ENCODE measurements around the gene SAP30L. TPM values are rescaled to one million over a fixed set of nuclear protein-coding genes. Genes with fewer than 3 reads are reported as not detected.

SAP30L gene
- total and polyA plus RNA-seq, 3 experiments from 2014 or later, result 35.1 to 37.9 (median 37.9) TPM

GRCh38 chr5:154440540-154440939 is 5.3 kb upstream of the SAP30L start:
- DNase-seq, result no peak
- H3K9me3 ChIP-seq (ENCODE audit: low read length), result no peaks in the 10 kb centered on the region
- H3K4me1 ChIP-seq (ENCODE audit: insufficient read depth, low read length), result peaks cover 9% of the 10 kb centered on the region
- Mint-ChIP-seq H3K9me3 (no peaks in the 10 kb centered on the region), H3K4me1 (peaks cover 21 to 41% (median 40%) of the 10 kb centered on the region in 3 donors), H3K27ac (no peak overlapping the region), H3K36me3 (peaks cover 27 to 73% (median 33%) of the 10 kb centered on the region in 3 donors), H3K27me3 (no peaks in the 10 kb centered on the region), H3K4me3 (no peak overlapping the region)
- ChIA-PET POLR2A (no interaction called here), CTCF (no interaction called here)
- no peaks in the 10 kb centered on the region for H3K27me3 ChIP-seq (ENCODE audit: insufficient read depth, low read length, poor library complexity, severe bottlenecking)
- no peak overlapping the region for H3K27ac ChIP-seq (ENCODE audit: low read depth, low read length)
- no peak overlapping the region for H3K4me3 ChIP-seq (ENCODE audit: low read length)
- peaks cover 15% of the 10 kb centered on the region for H3K36me3 ChIP-seq (ENCODE audit: insufficient read depth, low read length)

GRCh38 chr5:154442801-154443200 is 3.0 kb upstream of the SAP30L start:
- Histone ChIP-seq H3K27ac (ENCODE audit: low read depth, low read length) (no peak overlapping the region), H3K9me3 (ENCODE audit: low read length) (no peaks in the 10 kb centered on the region), H3K27me3 (ENCODE audit: insufficient read depth, low read length, poor library complexity, severe bottlenecking) (no peaks in the 10 kb centered on the region), H3K36me3 (ENCODE audit: insufficient read depth, low read length) (peaks cover 9% of the 10 kb centered on the region), H3K4me3 (ENCODE audit: low read length) (no peak overlapping the region), H3K4me1 (ENCODE audit: insufficient read depth, low read length) (peaks cover 20% of the 10 kb centered on the region)
- no peak for DNase-seq
- no peaks in the 10 kb centered on the region for H3K27me3 Mint-ChIP-seq
- H3K4me1 Mint-ChIP-seq, result peaks cover 33 to 52% (median 52%) of the 10 kb centered on the region in 3 donors
- H3K9me3 Mint-ChIP-seq, result no peaks in the 10 kb centered on the region
- no peak overlapping the region for H3K27ac Mint-ChIP-seq
- peak overlapping the region in 2 of 7 donors; percentile 22 to 67 for H3K4me3 Mint-ChIP-seq
- H3K36me3 Mint-ChIP-seq, result peaks cover 16 to 60% (median 20%) of the 10 kb centered on the region in 3 donors
- ChIA-PET CTCF (no interaction called here), POLR2A (no interaction called here)

GRCh38 chr5:154444556-154445421 is 1.0 kb upstream of the SAP30L start:
- H3K9me3 ChIP-seq (ENCODE audit: low read length), result no peaks in the 10 kb centered on the region
- Mint-ChIP-seq H3K27ac (peak overlapping the region; percentile 65 to 99 (median 96)), H3K27me3 (no peaks in the 10 kb centered on the region), H3K4me1 (peaks cover 51 to 71% (median 66%) of the 10 kb centered on the region in 3 donors), H3K9me3 (no peaks in the 10 kb centered on the region), H3K4me3 (peak overlapping the region; percentile 97 to 99 (median 98)), H3K36me3 (peaks cover 9 to 44% (median 13%) of the 10 kb centered on the region in 3 donors)
- peak overlapping the region; percentile 98 for H3K4me3 ChIP-seq (ENCODE audit: low read length)
- no peaks in the 10 kb centered on the region for H3K27me3 ChIP-seq (ENCODE audit: insufficient read depth, low read length, poor library complexity, severe bottlenecking)
- peak overlapping the region; percentile 77 for H3K27ac ChIP-seq (ENCODE audit: low read depth, low read length)
- POLR2A ChIA-PET, result no interaction called here
- CTCF ChIA-PET, result interaction anchor here (1.3 kb wide), 1 partner anchor 480 kb away, joined by 4 read pairs; no protein-coding TSS in a partner anchor
- DNase-seq, result peak in 2 of 5 donors; percentile 19 to 49
- peaks cover 38% of the 10 kb centered on the region for H3K4me1 ChIP-seq (ENCODE audit: insufficient read depth, low read length)
- H3K36me3 ChIP-seq (ENCODE audit: insufficient read depth, low read length), result peaks cover 6% of the 10 kb centered on the region

GRCh38 chr5:154446195-154447088 is 645 bp downstream of the SAP30L start:
- Histone ChIP-seq H3K9me3 (ENCODE audit: low read length) (no peaks in the 10 kb centered on the region), H3K4me1 (ENCODE audit: insufficient read depth, low read length) (peaks cover 38% of the 10 kb centered on the region), H3K27me3 (ENCODE audit: insufficient read depth, low read length, poor library complexity, severe bottlenecking) (no peaks in the 10 kb centered on the region), H3K4me3 (ENCODE audit: low read length) (peak overlapping the region; percentile 78), H3K36me3 (ENCODE audit: insufficient read depth, low read length) (peaks cover 16% of the 10 kb centered on the region), H3K27ac (ENCODE audit: low read depth, low read length) (peak overlapping the region; percentile 65)
- no peaks in the 10 kb centered on the region for H3K27me3 Mint-ChIP-seq
- H3K36me3 Mint-ChIP-seq, result peaks cover 9 to 44% (median 12%) of the 10 kb centered on the region in 3 donors
- H3K27ac Mint-ChIP-seq, result peak overlapping the region; percentile 44 to 99 (median 92)
- H3K4me3 Mint-ChIP-seq, result peak overlapping the region; percentile 88 to 96 (median 92)
- no peaks in the 10 kb centered on the region for H3K9me3 Mint-ChIP-seq
- peaks cover 59 to 82% (median 78%) of the 10 kb centered on the region in 3 donors for H3K4me1 Mint-ChIP-seq
- DNase-seq, result peak; percentile 28 to 56 (median 34)
- CTCF ChIA-PET, result no interaction called here
- POLR2A ChIA-PET, result interaction anchor here (1.4 kb wide), 1 partner anchor 256 kb away, joined by 3 read pairs; the partner anchor contains the start of gene GALNT10

- no peaks in the 10 kb centered on the region for H3K27me3 Mint-ChIP-seq
- peaks cover 38% of the 10 kb centered on the region for H3K4me1 ChIP-seq (ENCODE audit: insufficient read depth, low read length)
- H3K36me3 ChIP-seq (ENCODE audit: insufficient read depth, low read length), result peaks cover 21% of the 10 kb centered on the region
- DNase-seq, result peak in 2 of 5 donors; percentile 11 to 27
- peaks cover 57 to 74% (median 74%) of the 10 kb centered on the region in 3 donors for H3K4me1 Mint-ChIP-seq
- H3K27ac ChIP-seq (ENCODE audit: low read depth, low read length), result peak overlapping the region; percentile 20
- H3K9me3 Mint-ChIP-seq, result no peaks in the 10 kb centered on the region
- H3K27me3 ChIP-seq (ENCODE audit: insufficient read depth, low read length, poor library complexity, severe bottlenecking), result no peaks in the 10 kb centered on the region
- ChIA-PET POLR2A (interaction anchor here (1.4 kb wide), 1 partner anchor 257 kb away, joined by 3 read pairs; the partner anchor contains the start of gene GALNT10), CTCF (no interaction called here)
- H3K4me3 Mint-ChIP-seq, result peak overlapping the region; percentile 88 to 96 (median 92)
- H3K9me3 ChIP-seq (ENCODE audit: low read length), result no peaks in the 10 kb centered on the region
- peaks cover 3 to 44% (median 8%) of the 10 kb centered on the region in 3 donors for H3K36me3 Mint-ChIP-seq
- peak overlapping the region; percentile 78 for H3K4me3 ChIP-seq (ENCODE audit: low read length)
- H3K27ac Mint-ChIP-seq, result peak overlapping the region; percentile 44 to 99 (median 92)
Measured at GRCh38 chr5:154447089-154447725, 1.4 kb downstream of the SAP30L start.

- H3K9me3 Mint-ChIP-seq, result no peaks in the 10 kb centered on the region
- no peaks in the 10 kb centered on the region for H3K27me3 Mint-ChIP-seq
- ChIA-PET CTCF (no interaction called here), POLR2A (no interaction called here)
- peak overlapping the region in 1 of 8 donors; percentile 12 for H3K27ac Mint-ChIP-seq
- DNase-seq, result no peak
- H3K36me3 ChIP-seq (ENCODE audit: insufficient read depth, low read length), result peaks cover 35% of the 10 kb centered on the region
- H3K27me3 ChIP-seq (ENCODE audit: insufficient read depth, low read length, poor library complexity, severe bottlenecking), result no peaks in the 10 kb centered on the region
- H3K4me1 Mint-ChIP-seq, result peaks cover 45 to 56% (median 51%) of the 10 kb centered on the region in 3 donors
- H3K36me3 Mint-ChIP-seq, result peaks cover 11 to 62% (median 13%) of the 10 kb centered on the region in 3 donors
- H3K27ac ChIP-seq (ENCODE audit: low read depth, low read length), result no peak overlapping the region
- H3K4me3 Mint-ChIP-seq, result peak overlapping the region in 2 of 7 donors; percentile 3 to 56
- no peaks in the 10 kb centered on the region for H3K9me3 ChIP-seq (ENCODE audit: low read length)
- peaks cover 31% of the 10 kb centered on the region for H3K4me1 ChIP-seq (ENCODE audit: insufficient read depth, low read length)
- H3K4me3 ChIP-seq (ENCODE audit: low read length), result no peak overlapping the region
Measured at GRCh38 chr5:154449786-154450185, 4.0 kb downstream of the SAP30L start.

GRCh38 chr5:154451957-154452356 is 6.2 kb downstream of the SAP30L start:
- H3K36me3 Mint-ChIP-seq, result peaks cover 14 to 71% (median 22%) of the 10 kb centered on the region in 3 donors
- no peak overlapping the region for H3K27ac ChIP-seq (ENCODE audit: low read depth, low read length)
- no peaks in the 10 kb centered on the region for H3K27me3 ChIP-seq (ENCODE audit: insufficient read depth, low read length, poor library complexity, severe bottlenecking)
- ChIA-PET POLR2A (no interaction called here), CTCF (no interaction called here)
- H3K4me1 Mint-ChIP-seq, result peaks cover 35 to 44% (median 42%) of the 10 kb centered on the region in 3 donors
- H3K4me3 ChIP-seq (ENCODE audit: low read length), result no peak overlapping the region
- peaks cover 53% of the 10 kb centered on the region for H3K36me3 ChIP-seq (ENCODE audit: insufficient read depth, low read length)
- H3K9me3 Mint-ChIP-seq, result no peaks in the 10 kb centered on the region
- no peak for DNase-seq
- H3K4me1 ChIP-seq (ENCODE audit: insufficient read depth, low read length), result peaks cover 26% of the 10 kb centered on the region
- H3K4me3 Mint-ChIP-seq, result no peak overlapping the region
- no peaks in the 10 kb centered on the region for H3K27me3 Mint-ChIP-seq
- H3K27ac Mint-ChIP-seq, result peak overlapping the region in 1 of 8 donors; percentile 8
- no peaks in the 10 kb centered on the region for H3K9me3 ChIP-seq (ENCODE audit: low read length)

Data from CD8-positive, alpha-beta memory T cell (primary cell).